A172 (cell line): ENCODE measurements around the gene DSG1. TPM values are rescaled to one million over a fixed set of nuclear protein-coding genes. Genes with fewer than 3 reads are reported as not detected.
"Not testable (repeated sequence)": the region's sequence is repeated elsewhere in the genome, so short reads cannot be mapped to it uniquely, and the experiment has no call there.

Experiments
- DNase-seq: peaks from one replicate; pipeline ENCODE4 v3.0.0-alpha.2; 2015; ENCODE audit warnings: low spot score
- total RNA-seq: library from RNA; depleted of rRNA; stranded (reverse); fragments of >200 nt; shearing (Covaris generic); gene quantifications from 2 replicates; pipeline ENCODE4 v1.2.3, GENCODE V29; 2014

Gene DSG1
- total RNA-seq, 1 experiment from 2014 or later = not detected

DNA sequence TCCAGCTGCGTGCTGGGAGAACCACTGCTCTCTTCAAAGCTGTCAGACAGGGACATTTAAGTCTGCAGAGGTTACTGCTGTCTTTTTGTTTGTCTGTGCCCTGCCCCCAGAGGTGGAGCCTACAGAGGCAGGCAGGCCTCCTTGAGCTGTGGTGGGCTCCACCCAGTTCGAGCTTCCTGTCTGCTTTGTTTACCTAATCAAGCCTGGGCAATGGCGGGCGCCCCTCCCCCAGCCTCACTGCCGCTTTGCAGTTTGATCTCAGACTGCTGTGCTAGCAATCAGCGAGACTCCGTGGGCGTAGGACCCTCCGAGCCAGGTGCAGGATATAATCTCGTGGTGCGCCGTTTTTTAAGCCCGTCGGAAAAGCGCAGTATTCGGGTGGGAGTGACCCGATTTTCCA lies 35.4 kb downstream of the DSG1 start:
- DNase-seq = not testable (repeated sequence)

GRCh38 chr18:31354990-31355389 lies 37.0 kb downstream of the DSG1 start:
- no peak for DNase-seq

GRCh38 chr18:31356025-31356424 lies 38.1 kb downstream of the DSG1 start:
- DNase-seq = no peak

- DNase-seq = no peak
Measured at GRCh38 chr18:31364190-31364589, 46.2 kb downstream of the DSG1 start.

DNA sequence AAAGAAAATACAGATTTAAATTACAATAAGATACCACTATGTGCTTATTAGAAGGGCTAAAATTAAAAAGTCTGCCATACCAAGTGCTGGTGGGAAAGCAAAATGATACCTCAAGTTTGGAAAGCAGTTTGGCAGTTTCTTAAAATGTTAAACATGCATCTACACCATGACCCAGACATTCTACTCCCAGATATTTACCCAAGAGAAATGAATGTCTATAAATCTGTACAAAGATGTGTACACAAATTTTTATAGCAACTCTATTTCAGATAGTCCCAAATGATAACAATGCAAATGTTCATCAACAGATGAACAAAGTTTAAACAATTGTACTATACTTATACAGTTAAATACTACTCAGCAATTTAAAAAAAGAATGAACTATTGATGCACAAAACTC lies 51.5 kb downstream of the DSG1 start:
- DNase-seq = no peak

DNA sequence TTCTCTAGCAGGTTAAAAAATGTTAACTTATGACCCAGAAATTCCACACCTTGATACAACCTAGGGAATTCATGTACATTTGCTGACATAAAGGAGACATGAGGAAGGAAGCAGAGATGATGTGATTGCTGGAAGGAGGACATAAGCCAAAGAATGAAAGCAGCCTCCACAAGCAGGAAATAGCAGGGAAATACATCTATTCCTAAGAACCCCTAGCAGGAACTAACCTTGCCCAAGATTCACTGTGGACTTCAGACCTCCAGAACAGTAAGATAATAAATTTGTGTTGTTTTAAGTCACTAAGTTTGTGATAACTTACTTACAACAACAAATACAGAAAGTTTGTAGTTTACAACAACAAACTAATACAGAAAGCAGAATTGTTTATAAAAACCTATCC lies 54.0 kb downstream of the DSG1 start:
- no peak for DNase-seq

GRCh38 chr18:31373641-31374040 lies 55.7 kb downstream of the DSG1 start:
- DNase-seq = no peak

DNA sequence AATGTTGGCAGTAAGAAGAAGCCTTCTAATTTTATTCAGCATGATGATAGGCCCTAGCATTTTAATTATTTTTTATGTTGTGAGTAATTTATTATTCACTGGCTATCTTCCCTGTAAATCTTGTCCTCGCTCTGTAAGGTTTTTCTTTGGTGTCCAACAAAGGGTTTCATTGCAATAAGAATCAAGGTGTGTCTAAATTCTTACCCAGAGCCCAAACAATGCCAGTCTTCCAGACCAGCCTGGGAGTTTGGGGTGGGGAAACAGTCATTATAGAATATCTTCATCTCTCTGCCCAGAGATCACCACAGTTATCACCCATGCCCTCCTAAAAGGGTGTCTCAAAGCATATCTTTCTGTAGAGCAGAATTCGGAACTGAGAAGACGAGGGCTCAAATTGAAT lies 58.5 kb downstream of the DSG1 start, which contains the start of gene DSG4:
Gene DSG4 (plus strand): TSS at position 301 of the 400 bp plus-strand sequence. CDS start 135 bp downstream, outside the sequence.
- no peak for DNase-seq

GRCh38 chr18:31380912-31381311 lies 63.0 kb downstream of the DSG1 start:
- DNase-seq = no peak

GRCh38 chr18:31382107-31382506 lies 64.1 kb downstream of the DSG1 start:
- no peak for DNase-seq

DNA sequence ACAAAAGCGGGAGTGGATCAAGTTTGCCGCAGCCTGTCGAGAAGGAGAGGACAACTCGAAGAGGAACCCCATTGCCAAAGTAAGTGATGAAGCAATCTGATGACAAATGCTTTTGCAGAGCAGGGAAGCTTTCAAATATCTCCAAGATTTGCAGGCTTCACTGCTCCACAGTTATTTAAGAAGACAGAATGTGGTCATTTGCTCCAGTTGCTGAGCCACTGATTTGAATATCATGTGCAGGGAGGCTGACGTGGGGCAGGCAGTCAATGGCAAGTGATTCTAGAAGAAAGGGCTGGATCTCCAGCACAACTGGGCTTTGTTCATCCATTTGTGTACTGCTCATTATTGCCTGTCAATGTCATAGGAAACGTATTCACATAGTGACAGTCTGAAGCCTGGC lies 68.8 kb downstream of the DSG1 start:
- no peak for DNase-seq

- no peak for DNase-seq
Measured at GRCh38 chr18:31393286-31393685, 75.3 kb downstream of the DSG1 start.

GRCh38 chr18:31396796-31397612 lies 79.0 kb downstream of the DSG1 start:
- no peak for DNase-seq

DNA sequence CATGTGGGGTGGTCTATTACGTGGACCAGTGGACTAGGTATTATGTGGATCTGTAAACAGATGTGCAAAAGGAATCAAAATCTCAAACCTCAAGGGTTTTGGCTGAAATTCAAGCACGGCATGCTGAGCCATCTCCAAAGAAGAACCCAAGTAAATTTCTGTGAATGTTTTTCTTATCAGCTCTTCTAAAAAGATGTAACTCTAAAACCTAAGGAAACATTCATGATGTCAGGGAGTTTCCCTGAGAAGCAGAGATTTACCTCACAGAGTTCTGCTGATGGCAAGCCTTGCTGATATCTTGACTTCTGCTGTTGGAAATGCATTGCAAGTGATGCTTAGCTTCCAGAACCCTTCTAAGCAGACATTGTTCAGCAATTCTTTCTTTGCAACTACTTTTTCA lies 80.2 kb downstream of the DSG1 start:
- no peak for DNase-seq

- no peak for DNase-seq
Measured at GRCh38 chr18:31399306-31400032, 81.5 kb downstream of the DSG1 start.

- DNase-seq = no peak
Measured at GRCh38 chr18:31401156-31402025, 83.4 kb downstream of the DSG1 start.

- no peak for DNase-seq
Measured at GRCh38 chr18:31402026-31402373, 84.0 kb downstream of the DSG1 start.

DNA sequence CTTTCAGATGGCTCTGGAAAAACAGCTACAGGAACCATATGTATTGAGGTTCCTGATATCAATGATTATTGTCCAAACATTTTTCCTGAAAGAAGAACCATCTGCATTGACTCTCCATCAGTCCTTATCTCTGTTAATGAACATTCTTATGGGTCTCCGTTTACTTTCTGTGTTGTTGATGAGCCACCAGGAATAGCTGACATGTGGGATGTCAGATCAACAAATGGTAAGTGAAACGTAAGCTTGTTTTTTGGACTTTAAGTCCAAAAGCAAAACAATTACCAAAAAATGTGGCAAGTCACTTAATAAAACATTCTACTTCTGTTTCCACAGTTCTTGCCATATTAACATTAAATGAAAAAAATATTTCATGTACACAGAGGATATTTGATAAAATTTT lies 85.4 kb downstream of the DSG1 start:
- no peak for DNase-seq
